NCI-H2227 treated with DMSO at 0.1 percent for 48 hours (cell line): ENCODE data around the gene TSPOAP1.

Source experiments
- DNase-seq: peaks from one replicate; lab custom pipeline; 2025; lab: John Stamatoyannopoulos, UW

TSPOAP1 gene

DNA sequence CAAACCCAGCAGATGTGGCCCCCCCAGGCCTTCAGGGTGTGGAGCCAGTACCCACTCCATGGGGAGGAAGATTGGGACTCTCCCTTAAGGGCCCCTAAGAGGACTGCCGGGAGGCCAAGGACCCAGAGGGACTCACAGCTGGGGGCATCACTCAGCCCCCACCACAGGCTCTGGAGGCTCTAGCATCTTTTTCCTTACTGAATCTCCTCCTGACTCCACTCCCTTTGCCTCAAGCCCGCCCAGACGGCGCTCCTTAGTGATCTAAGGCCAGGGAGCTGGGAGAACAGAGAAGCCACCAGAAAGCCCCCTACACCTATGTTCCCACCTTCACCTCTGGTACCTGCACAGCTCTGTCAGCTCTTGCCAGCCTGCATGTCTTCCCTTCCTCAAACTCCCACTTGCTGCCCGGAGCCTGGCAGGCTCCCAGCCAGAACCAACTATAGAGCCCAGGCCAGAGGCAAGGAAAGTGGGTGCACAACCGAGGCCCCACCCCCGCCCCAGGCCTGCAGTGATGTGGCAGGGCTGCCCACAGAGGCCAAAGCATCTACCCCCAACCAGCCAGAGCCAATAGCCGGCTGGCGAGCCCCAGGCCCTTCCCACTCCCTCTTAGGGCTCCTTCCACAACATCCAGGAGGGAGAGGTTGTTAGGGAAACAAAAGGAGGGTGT lies 25.5 kb downstream of the TSPOAP1 start:
- DNase-seq, result no peak

DNA sequence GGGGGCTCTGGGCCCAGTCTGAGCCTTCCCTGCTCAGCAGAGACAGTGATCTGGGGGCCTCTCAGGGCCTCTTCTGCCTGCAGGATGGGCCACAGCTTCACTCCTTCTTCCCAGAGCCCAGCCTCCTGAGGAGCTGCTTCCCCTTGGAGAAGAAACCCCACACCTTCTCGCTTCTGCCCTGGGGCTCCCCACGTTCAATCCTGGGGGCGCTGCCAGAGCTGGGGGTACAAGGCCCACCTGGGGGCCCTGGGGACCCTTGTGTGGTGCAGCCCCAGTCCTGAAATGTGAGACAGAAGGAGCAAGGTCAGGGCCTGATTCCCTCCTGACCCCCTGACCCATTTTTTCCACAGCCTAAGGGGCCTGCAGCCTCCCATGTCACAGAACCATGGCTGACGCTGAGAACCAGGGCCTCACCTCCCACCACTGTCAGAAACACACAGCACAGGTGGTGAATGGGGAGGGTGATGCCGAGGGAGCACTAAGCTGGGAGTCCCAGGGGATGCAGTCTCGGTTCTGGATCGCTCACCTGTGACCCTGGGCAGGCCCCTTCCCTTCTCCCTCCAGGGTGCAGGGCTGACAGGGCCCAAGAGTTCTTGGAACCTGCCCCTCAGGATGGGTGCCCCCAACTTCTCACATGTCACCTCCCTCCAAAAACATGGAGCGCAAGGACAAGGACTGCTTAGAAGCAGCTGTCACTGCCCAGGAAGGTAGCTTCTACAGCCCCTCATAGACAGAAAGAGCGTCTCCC lies 26.2 kb downstream of the TSPOAP1 start:
- no peak for DNase-seq

DNA sequence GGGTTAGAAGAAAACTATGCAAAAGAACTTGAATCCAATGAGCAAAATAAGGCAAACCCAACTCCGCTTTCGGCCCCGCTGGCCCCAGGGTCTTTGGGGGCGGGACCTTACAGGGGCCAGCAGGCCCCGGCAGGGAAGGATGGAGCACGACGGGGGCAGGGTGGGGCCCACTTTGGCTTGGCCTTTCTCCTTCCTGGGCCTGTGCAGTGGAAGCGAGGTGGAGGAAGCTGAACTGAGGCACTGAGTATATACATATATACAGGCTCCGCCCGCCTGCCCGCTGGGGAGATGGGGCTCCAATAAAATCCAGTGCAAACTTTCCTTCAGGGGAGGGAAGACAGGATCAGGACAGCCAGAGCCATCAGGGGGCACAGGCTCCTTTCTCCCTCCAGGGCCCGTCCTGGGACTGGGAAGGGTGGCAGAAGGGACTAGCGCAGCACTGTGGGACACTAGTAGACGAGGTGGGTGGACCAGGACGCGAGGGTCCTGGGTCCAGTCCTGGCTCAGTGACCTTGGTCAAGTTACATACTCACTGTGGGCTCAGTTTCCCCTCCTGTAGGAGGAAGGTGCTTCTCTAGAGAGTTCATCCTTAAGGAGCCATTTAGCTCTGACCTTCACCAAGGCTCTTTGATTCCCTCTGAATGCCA lies 27.0 kb downstream of the TSPOAP1 start:
- DNase-seq, result no peak

DNA sequence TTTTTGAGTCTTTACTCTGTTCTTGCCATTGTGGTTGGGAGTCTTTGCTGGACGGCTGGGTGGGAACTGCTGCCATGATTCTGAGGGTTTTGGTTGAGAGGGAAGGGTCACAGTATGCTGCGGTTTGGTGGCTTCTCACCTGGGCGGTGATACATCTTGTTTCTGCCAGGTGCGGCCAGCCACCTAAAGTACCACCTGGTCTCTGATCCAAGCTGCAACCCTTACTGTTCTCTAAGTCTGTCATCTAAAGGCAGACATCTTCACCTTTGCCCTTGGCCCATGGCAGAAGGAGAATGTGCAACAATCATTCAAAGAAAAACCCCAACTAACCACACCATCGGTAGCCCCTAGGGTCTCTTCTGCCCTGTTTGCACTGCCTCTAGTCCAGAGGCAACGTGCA lies 28.3 kb downstream of the TSPOAP1 start:
- DNase-seq, result no peak

DNA sequence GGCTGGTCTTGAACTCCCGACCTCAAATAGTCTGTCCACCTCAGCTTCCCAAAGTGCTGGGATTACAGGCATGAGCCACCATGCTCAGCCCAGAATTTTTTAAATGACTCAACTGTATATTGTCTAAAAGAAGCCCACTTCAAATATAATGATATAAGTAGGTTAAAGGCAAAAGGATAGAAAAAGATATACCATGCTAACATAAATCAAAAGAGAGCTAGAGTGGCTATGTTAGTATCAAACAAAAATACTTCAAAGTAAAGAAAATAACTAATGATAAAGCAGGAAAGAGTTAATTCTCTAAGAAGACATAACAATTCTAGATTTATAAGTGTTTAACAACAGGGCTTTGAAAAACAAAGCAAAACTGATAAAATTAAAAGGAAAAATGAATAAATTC lies 34.6 kb downstream of the TSPOAP1 start:
- DNase-seq, result no peak

DNA sequence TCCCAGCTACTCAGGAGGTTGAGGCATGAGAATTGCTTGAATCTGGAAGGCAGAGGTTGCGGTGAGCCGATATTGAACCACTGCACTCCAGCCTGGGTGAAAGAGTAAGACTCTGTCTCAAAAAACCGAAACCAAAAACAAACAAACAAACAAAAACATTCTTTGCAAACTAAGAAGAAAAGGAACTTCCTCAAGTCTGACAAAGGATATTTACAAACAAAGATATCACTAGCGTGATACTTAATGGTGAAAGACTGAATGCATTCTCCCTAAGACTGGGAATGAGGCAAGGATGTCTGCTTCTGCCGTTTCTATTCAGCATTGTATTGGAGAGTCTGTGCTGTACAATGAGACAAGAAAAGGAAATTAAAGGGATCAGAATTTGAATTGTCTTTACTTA lies 37.3 kb downstream of the TSPOAP1 start:
- DNase-seq, result no peak

DNA sequence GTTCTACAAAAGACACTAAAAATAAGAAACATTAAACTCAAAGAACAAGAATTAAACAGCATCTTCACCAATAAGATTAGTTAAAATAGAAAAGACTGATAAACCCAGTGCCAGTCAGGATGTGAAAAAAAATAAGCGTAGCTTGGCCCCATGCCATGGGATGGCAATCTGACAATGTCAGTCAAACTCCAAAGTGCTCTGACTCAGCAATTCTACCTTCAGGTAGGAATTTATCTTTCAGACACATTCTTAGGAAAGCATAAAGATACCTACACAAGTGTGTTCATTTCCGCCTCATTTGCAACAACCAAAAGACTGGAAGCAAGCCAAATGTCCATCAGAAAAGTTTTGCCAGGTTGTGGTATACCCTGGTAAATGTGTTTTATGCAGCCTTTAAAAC lies 38.7 kb downstream of the TSPOAP1 start:
- DNase-seq, result no peak

DNA sequence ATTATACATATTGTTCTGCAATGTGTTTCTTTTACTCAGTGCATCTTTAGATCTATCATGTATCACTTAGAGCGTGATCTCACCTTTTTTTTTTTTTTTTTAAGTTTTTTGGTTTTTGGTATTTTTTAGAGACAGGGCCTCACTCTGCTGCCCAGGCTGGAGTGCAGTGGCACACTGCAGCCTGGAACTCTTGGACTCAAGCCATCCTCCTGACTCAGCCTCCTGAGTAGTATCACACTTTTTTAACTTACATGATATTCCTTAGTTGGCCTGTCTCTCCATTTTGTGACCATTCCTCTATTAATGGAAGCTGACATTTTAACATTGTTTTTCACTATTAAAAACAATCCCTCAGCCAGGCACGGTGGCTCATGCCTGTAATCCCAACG lies 43.2 kb downstream of the TSPOAP1 start:
- DNase-seq, result no peak

DNA sequence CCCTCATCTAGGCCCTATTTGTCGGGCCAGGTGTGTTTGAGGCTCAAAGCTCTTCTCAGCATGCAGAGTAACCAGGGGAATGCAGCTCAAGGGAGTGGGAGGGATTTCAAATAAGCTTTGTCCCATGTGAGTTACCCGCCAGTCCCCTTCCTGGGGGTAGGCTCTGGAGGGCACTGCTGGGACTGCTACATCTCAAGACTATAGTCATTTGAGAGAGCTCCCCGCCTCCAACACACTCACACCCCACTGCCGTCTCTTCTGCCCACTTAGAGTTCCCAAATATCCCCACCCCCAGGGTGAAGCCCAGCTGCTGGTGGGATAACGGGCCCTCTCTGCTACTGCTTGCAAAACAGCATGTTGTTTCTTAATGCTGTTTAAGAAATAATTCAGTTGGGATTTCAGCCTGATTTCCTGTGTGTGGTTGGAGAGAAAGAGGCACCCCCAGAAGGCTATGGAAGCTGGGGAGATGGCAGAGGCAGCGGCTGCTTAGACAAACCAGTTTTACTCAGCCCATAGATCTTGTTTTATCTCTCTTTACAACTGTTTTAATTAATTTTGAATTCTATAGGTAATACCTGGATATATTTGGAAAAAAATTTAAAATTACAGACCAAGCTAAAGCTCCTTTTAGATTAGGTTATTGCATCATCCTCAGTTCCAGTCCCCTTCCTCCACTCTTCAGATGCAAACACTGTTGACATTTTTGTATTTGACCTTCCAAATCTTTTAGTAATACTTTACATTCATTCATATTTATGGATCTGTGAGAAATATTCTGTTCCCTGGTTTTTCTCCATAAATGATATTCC lies 43.8 kb downstream of the TSPOAP1 start:
- DNase-seq, result no peak

DNA sequence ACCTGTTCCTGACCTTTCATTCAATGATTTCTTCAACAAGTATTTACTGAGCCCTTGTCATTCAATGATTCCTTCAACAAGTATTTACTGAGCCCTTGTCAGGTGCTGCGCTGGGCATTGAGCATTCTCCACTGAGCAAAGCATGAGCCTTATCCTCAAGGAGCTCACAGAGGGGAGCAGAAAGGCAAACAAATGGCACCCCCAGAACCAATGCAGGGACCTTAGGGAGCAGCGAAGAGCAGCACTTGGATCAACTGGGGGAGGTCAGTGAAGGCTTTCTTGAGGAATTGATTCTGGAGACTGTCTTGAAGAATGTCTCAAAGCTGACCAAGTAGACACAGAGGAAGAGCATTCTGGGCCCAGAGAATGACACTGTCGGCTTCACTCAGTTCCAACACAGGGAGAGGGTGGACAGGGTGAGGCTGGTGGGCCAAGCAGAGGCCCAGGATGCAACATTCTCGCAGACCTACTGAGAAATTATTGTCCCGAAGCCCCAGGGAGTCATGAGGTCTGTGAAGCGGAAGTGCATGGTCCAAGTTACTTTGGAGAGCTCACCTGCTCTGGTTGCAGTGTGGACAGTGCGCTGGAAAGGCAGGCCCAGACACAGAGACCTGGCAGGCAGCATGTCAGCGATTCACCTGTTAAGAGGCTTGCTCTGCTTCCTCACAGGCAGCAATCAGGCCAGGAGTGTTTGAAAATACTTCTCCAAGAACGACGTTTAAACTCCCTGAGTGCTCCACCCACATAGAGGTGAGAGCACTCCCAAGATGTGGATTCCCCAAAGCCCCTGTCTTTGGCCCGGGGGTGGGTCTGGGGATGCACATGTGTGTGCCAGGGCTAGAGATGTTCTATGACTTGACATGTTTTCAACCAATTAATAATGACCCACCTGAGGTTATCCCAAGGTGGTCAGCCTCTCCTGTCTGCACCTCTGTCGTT lies 44.7 kb downstream of the TSPOAP1 start:
- no peak for DNase-seq

DNA sequence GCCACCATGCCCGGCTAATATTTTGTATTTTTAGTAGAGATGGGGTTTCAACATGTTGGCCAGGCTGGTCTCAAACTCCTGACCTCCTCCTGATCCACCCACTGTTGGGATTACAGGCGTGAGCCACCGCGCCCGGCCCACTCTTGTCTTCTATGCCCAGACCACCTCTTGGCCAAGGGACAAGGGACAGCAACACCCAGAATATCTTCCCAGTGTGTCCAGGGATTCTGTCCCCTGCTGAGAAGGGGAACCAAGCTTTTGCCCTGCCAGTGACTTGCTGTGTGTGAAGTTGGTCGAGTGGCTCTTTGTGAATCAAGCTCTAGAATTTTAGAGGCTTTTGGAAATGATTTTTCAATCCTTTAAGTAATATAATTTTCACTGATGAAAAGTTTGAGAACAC lies 46.2 kb downstream of the TSPOAP1 start:
- no peak for DNase-seq

DNA sequence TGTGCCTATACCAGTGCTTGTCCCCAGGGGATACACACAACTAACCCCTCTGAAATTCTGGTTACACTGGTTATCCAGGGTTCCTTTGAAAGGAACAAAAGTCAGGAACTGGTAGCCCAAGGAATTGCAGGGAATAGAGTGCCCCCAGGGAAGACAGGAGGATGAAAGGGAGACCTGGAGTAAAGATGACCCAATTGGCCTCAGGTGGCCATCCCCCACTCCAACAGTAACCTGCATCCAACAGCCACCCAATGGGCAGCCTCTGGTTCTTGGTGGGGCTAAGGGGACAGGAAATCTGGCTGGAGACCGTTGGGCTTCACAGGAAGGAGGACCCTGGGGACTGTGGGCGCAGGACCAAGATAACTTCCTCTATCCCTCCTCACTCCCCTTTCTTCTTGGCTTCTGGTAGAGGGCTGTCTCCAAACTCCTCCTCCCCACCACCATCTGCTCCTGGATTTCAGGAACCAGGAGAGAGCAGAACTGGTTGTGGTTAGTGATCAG lies 47.0 kb downstream of the TSPOAP1 start:
- no peak for DNase-seq

DNA sequence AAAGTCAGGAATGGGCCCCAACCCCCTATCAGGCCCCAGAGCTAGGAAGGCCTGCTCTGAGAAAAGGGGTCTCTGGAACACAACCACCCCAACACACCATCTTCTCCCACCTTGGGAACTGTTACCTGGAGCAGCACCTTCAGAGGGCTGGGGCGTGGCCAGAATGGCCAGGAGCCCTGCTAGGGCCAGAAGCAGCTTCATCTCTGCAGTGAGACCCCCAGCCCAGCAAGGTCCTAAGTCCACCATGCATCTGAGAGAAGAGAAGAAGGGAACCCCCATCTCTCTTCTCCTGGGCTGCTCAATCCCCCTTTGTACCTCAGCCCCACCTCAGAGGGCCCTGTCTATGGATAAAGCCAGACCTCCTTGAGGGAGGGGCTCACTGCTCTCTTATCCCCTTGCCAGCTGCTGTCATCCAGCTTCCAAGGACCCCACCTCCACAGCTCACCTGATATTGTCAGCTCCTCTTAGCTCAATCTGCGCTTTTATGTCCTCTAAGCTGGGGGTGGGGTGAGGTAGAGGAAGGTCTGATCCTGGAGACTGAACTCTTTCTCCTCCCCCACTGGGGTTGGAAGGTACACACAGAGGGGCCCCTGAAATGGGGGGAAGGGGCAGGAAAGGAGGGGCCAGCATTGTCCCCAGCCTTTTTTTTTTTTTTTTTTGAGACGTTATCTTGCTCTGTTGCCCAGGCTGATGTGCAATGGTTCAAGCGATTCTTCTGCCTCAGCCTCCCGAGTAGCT lies 47.9 kb downstream of the TSPOAP1 start, which contains the start of gene MPO:
MPO (minus strand) TSS at position 456 of the 738 bp plus-strand sequence; CDS start at position 279, 177 bp downstream.
- no peak for DNase-seq

DNA sequence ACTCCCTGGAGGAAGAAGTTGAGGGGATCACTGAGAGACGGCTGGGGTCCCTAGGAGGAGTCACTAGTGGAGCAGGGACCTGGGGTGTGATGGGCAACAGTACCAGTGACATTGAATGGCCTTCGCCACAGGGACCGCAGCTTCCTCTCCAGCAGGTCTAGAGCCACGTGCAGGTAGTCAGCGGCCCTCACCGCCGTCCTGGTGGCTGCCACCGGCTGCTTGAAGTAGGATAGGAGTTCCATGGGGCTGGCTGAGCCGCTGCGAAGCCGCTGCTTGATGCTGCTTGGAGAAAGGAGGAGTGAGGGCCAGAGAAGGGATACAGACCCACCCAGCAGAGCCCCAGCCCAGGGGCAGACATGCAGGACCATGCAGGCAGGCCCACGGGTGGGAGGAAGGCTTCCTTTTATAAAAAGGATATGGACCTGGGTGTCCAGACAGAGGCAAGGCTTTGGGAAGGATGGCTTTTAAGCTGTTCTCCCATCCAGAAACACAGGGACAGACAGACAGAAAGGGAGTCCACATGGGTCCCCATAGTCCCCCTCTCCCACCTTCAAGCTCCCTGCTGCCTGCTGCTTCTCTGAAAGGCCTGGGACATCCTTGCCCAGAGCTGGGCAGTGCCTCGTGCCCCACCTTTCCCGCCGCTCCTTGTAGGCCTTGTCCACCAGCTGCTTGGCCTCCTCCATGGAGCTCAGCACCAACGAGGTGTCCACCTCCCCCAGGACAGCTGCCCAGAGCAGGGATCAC lies 48.7 kb downstream of the TSPOAP1 start:
- DNase-seq, result no peak

DNA sequence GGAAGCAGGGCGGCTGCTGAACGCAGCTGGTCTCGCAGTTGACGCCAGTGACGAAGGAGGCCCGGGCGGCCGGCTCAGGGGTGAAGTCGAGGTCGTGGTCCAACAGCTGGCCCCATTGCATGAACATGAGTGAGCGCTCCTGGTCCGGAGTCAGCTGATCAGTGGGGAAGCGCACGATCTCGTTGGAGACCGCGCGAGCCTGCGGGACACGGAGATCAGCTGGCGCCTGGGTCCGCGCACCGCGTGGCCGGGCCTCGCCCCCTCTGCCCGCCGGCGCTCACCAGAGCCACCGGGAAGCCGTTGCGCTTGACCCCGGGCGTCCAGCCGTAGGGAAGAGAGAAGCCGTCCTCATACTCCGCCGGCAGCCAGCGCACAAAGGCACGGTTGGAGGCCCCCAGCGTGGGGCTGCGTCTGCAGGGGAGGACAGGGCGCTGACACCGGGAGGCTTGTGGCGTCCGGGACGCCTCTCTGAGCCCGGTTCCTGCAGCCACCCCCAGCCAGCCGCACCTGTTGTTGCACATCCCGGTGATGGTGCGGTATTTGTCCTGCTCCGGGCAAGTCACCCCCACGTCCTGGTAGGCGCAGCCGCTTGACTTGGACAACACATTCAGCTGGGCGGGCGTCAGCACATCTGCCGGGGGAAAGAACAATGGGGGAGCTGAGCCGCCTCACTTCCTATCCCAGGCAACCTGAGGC lies 49.4 kb downstream of the TSPOAP1 start:
- no peak for DNase-seq

DNA sequence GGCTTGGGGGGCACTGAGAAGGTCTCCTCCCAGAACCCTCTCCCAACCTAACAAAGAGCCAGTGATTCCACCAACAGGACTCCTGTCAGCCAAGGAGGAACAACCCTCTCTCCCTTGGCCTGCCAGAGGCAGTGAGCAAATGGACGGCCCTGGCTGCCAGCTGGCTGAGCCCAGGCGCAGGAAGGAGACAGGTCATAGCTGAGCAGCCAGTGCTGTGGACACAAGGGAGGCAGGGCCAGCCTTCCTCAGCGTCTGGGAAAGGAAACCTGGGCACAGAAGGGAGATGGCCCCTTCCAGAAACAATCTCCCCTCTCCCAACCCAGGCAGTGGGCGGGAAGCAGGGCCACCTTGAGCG lies 50.0 kb downstream of the TSPOAP1 start:
- DNase-seq, result no peak

DNA sequence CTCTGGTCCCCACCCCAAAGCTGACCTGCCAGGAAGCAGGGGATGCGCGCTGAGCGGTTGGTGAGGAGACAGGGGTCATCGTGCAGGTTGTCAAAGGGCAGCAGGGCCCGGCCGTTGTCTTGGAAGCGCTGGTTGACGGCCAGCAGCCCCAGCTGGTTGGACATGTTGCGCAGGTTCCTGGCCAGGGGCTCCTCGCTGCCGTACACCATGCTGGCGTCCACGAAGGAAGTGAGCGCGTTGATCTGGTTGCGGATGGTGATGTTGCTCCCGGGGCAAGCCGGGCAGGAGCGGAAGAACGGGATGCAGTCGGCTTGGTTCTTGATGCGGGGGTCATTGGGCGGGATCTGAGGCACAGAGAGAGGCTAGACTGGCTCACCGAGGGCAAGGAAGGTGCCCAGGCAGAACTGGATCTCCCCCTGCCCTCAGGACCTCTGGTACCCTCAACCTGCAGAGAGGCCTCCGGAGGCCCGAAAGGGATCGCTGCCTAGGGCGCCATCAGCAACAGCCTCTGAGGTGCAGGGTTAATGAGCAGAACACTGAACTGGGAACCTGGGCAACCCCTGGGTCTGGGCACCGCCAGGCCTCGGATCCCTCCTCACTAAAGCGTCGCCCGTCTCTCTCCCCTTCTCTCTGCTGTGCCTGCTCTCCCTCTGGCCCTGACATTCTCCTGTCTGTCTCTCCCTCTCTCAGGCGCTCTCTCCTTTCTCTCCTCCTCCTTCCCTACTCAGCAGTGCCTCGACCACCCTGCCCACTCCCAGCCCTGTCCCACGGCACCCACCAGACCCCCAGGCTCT lies 50.6 kb downstream of the TSPOAP1 start:
- no peak for DNase-seq

DNA sequence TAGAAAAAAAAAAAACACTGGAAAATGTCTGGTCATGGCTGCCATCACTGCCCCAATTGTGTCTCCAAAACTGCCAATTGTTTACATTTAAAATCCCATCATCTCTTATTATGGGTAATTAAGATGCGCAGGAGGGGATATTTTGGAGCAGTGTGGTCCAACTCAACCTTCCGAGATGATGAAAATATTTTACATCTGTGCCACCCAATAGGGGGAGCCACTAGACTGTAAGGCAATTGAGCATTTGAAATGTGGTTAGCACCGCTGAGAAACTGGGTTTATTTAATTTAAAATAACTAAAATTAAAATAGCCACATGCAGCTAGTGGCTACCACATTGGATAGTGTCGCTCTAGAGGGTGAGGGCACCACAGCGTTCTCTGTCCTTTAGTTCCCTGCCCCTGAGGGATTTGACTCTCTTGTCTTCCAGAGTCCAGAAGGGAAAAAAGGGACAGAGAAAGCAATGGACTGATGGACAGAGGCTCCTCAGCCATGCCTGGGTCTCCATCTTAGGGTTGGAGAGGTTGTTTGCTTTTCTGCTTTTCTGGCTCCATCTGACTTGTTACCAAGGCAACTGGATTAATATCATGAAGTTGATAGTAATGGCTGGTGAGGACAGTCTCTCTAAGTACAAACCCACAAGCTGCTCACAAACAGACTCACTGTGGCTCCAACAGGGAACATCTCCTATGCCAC lies 51.3 kb downstream of the TSPOAP1 start:
- no peak for DNase-seq
